Ectodermal cell (in vitro differentiated cells): ENCODE data around the gene HPN.

ENCODE experiments used
- H3K27ac ChIP-seq: 2 replicates; pipeline ENCODE4 v1.7.0; 2013; ENCODE audit warnings: mild to moderate bottlenecking, low read depth, low read length; ENCODE audit not compliant: insufficient read depth, poor library complexity, severe bottlenecking
- H3K27me3 ChIP-seq: 2 replicates; pipeline ENCODE4 v1.7.0; 2013; ENCODE audit warnings: mild to moderate bottlenecking, low read length; ENCODE audit not compliant: insufficient read depth, control insufficient read depth, poor library complexity, severe bottlenecking
- H3K36me3 ChIP-seq: one replicate; pipeline ENCODE4 v1.7.0; 2013; ENCODE audit warnings: low read length; ENCODE audit not compliant: control insufficient read depth, insufficient read depth
- H3K4me1 ChIP-seq: one replicate; pipeline ENCODE4 v1.7.0; 2013; ENCODE audit warnings: low read length; ENCODE audit not compliant: control insufficient read depth, insufficient read depth
- H3K4me3 ChIP-seq: 2 replicates; pipeline ENCODE4 v1.7.0; 2013; ENCODE audit warnings: low read depth, low read length, control low read depth; ENCODE audit not compliant: insufficient read depth
- H3K9me3 ChIP-seq: 2 replicates; pipeline ENCODE4 v1.7.0; 2013; ENCODE audit warnings: mild to moderate bottlenecking, low read length, moderate library complexity; ENCODE audit not compliant: control insufficient read depth
- WGBS, 2 experiments: methylation state at CpG; one replicate each; pipeline ENCODE4 v1.1.7; 2013; ENCODE audit warnings: missing lambda C conversion rate in 2 of 2; 5-methylcytosine and 5-hydroxymethylcytosine counted together

Gene HPN

GRCh38 chr19:35105047-35105410 is 63.5 kb downstream of the HPN start:
- Histone ChIP-seq H3K4me3 (no peak overlapping the region), H3K9me3 (no peaks in the 10 kb centered on the region), H3K36me3 (no peaks in the 10 kb centered on the region), H3K27me3 (no peaks in the 10 kb centered on the region), H3K27ac (no peak overlapping the region), H3K4me1 (no peaks in the 10 kb centered on the region)
- 87 to 94% methylated on average over 6 of the region's 6 CpGs for WGBS, 2 experiments

- Histone ChIP-seq H3K9me3 (no peaks in the 10 kb centered on the region), H3K27ac (no peak overlapping the region), H3K27me3 (no peaks in the 10 kb centered on the region), H3K4me3 (no peak overlapping the region), H3K36me3 (no peaks in the 10 kb centered on the region), H3K4me1 (no peaks in the 10 kb centered on the region)
- 90 to 91% methylated on average over 30 of the region's 30 CpGs for WGBS, 2 experiments
Observed at GRCh38 chr19:35105411-35106290, 64.1 kb downstream of the HPN start.

GRCh38 chr19:35106291-35106583 is 64.7 kb downstream of the HPN start:
- 95% methylated on average over 9 of the region's 9 CpGs for WGBS, 2 experiments
- H3K27me3 ChIP-seq = no peaks in the 10 kb centered on the region
- no peak overlapping the region for H3K27ac ChIP-seq
- no peaks in the 10 kb centered on the region for H3K9me3 ChIP-seq
- H3K4me3 ChIP-seq = no peak overlapping the region
- no peaks in the 10 kb centered on the region for H3K4me1 ChIP-seq
- no peaks in the 10 kb centered on the region for H3K36me3 ChIP-seq

GRCh38 chr19:35106898-35107541 is 65.5 kb downstream of the HPN start:
- no peak overlapping the region for H3K27ac ChIP-seq
- H3K27me3 ChIP-seq = no peaks in the 10 kb centered on the region
- no peak overlapping the region for H3K4me3 ChIP-seq
- WGBS, 2 experiments = 91 to 94% methylated on average over 1 of the region's 2 CpGs
- H3K9me3 ChIP-seq = no peaks in the 10 kb centered on the region
- H3K4me1 ChIP-seq = no peaks in the 10 kb centered on the region
- no peaks in the 10 kb centered on the region for H3K36me3 ChIP-seq

- H3K27ac ChIP-seq = no peak overlapping the region
- 49 to 51% methylated on average over 5 of the region's 5 CpGs for WGBS, 2 experiments
- H3K36me3 ChIP-seq = no peaks in the 10 kb centered on the region
- H3K4me1 ChIP-seq = no peaks in the 10 kb centered on the region
- H3K4me3 ChIP-seq = no peak overlapping the region
- H3K27me3 ChIP-seq = no peaks in the 10 kb centered on the region
- H3K9me3 ChIP-seq = no peaks in the 10 kb centered on the region
Observed at GRCh38 chr19:35107545-35107944, 66.0 kb downstream of the HPN start.

- Histone ChIP-seq H3K9me3 (no peaks in the 10 kb centered on the region), H3K4me3 (no peak overlapping the region), H3K27me3 (no peaks in the 10 kb centered on the region), H3K36me3 (no peaks in the 10 kb centered on the region), H3K27ac (no peak overlapping the region), H3K4me1 (no peaks in the 10 kb centered on the region)
- WGBS, 2 experiments = 85 to 86% methylated on average over 11 of the region's 11 CpGs
Observed at GRCh38 chr19:35108730-35109129, 67.2 kb downstream of the HPN start.

- H3K4me1 ChIP-seq = no peaks in the 10 kb centered on the region
- no peak overlapping the region for H3K27ac ChIP-seq
- H3K27me3 ChIP-seq = no peaks in the 10 kb centered on the region
- no peaks in the 10 kb centered on the region for H3K36me3 ChIP-seq
- WGBS, 2 experiments = 89 to 90% methylated on average over 22 of the region's 22 CpGs
- no peak overlapping the region for H3K4me3 ChIP-seq
- H3K9me3 ChIP-seq = no peaks in the 10 kb centered on the region
Observed at GRCh38 chr19:35109395-35110112, 68.0 kb downstream of the HPN start.

GRCh38 chr19:35110974-35111373 is 69.5 kb downstream of the HPN start:
- Histone ChIP-seq H3K36me3 (no peaks in the 10 kb centered on the region), H3K9me3 (no peaks in the 10 kb centered on the region), H3K27ac (no peak overlapping the region), H3K27me3 (no peaks in the 10 kb centered on the region), H3K4me3 (no peak overlapping the region), H3K4me1 (peaks cover 13% of the 10 kb centered on the region)
- WGBS, 2 experiments = 71 to 75% methylated on average over 5 of the region's 9 CpGs

GRCh38 chr19:35112995-35113688 is 71.6 kb downstream of the HPN start:
- Histone ChIP-seq H3K27ac (no peak overlapping the region), H3K4me3 (no peak overlapping the region), H3K36me3 (no peaks in the 10 kb centered on the region), H3K9me3 (no peaks in the 10 kb centered on the region), H3K4me1 (peaks cover 20% of the 10 kb centered on the region), H3K27me3 (no peaks in the 10 kb centered on the region)
- 89 to 90% methylated on average over 15 of the region's 15 CpGs for WGBS, 2 experiments
